ENCODE measurements around the gene SLCO4C1.

SLCO4C1 gene

GRCh38 chr5:102270036-102270435 lies 26.0 kb downstream of the SLCO4C1 start:
- DNase-seq (ENCODE audit: low read depth in 2 of 2): no peak

- DNase-seq (ENCODE audit: low read depth in 2 of 2): no peak
Observed at GRCh38 chr5:102262688-102263087, 33.4 kb downstream of the SLCO4C1 start.

- no peak for DNase-seq (ENCODE audit: low read depth in 2 of 2)
Observed at GRCh38 chr5:102249381-102249780, 46.7 kb downstream of the SLCO4C1 start.

GRCh38 chr5:102243213-102243612 lies 52.9 kb downstream of the SLCO4C1 start:
- DNase-seq (ENCODE audit: low read depth in 2 of 2): no peak

GRCh38 chr5:102241809-102242421 lies 54.2 kb downstream of the SLCO4C1 start:
- DNase-seq (ENCODE audit: low read depth in 2 of 2): no peak

GRCh38 chr5:102231693-102232619 lies 64.1 kb downstream of the SLCO4C1 start:
- no peak for DNase-seq (ENCODE audit: low read depth in 2 of 2)

GRCh38 chr5:102229685-102230084 lies 66.4 kb downstream of the SLCO4C1 start:
- no peak for DNase-seq (ENCODE audit: low read depth in 2 of 2)

GRCh38 chr5:102226321-102226720 lies 69.8 kb downstream of the SLCO4C1 start:
- no peak for DNase-seq (ENCODE audit: low read depth in 2 of 2)

- DNase-seq (ENCODE audit: low read depth in 2 of 2): no peak
Observed at GRCh38 chr5:102223542-102224477, 72.3 kb downstream of the SLCO4C1 start.

- DNase-seq (ENCODE audit: low read depth in 2 of 2): no peak
Observed at GRCh38 chr5:102222772-102223171, 73.3 kb downstream of the SLCO4C1 start.

GRCh38 chr5:102221949-102222348 lies 74.1 kb downstream of the SLCO4C1 start:
- no peak for DNase-seq (ENCODE audit: low read depth in 2 of 2)

- no peak for DNase-seq (ENCODE audit: low read depth in 2 of 2)
Observed at GRCh38 chr5:102218159-102218558, 77.9 kb downstream of the SLCO4C1 start.

- DNase-seq (ENCODE audit: low read depth in 2 of 2): no peak
Observed at GRCh38 chr5:102216678-102217077, 79.4 kb downstream of the SLCO4C1 start.

GRCh38 chr5:102211165-102211564 lies 84.9 kb downstream of the SLCO4C1 start:
- DNase-seq (ENCODE audit: low read depth in 2 of 2): no peak

GRCh38 chr5:102200861-102201260 lies 95.2 kb downstream of the SLCO4C1 start:
- no peak for DNase-seq (ENCODE audit: low read depth in 2 of 2)

- DNase-seq (ENCODE audit: low read depth in 2 of 2): no peak
Observed at GRCh38 chr5:102196481-102196880, 99.6 kb downstream of the SLCO4C1 start.

Measured in stimulated activated CD8-positive, alpha-beta memory T cell treated with anti-CD3 and anti-CD28 coated beads, Interleukin-15, amount 100 ng/mL, for 4 hours (primary cell).